ENCODE results near the gene MLH3.

GRCh38 chr14:75001261-75001660, 50.0 kb downstream of the MLH3 start:
- TF ChIP-seq CTCF (IDR thresholded peaks at IDR 0.05; ENCODE audit: low read depth, low read length, missing input control), result no peak
- TF ChIP-seq, protein P1, sequence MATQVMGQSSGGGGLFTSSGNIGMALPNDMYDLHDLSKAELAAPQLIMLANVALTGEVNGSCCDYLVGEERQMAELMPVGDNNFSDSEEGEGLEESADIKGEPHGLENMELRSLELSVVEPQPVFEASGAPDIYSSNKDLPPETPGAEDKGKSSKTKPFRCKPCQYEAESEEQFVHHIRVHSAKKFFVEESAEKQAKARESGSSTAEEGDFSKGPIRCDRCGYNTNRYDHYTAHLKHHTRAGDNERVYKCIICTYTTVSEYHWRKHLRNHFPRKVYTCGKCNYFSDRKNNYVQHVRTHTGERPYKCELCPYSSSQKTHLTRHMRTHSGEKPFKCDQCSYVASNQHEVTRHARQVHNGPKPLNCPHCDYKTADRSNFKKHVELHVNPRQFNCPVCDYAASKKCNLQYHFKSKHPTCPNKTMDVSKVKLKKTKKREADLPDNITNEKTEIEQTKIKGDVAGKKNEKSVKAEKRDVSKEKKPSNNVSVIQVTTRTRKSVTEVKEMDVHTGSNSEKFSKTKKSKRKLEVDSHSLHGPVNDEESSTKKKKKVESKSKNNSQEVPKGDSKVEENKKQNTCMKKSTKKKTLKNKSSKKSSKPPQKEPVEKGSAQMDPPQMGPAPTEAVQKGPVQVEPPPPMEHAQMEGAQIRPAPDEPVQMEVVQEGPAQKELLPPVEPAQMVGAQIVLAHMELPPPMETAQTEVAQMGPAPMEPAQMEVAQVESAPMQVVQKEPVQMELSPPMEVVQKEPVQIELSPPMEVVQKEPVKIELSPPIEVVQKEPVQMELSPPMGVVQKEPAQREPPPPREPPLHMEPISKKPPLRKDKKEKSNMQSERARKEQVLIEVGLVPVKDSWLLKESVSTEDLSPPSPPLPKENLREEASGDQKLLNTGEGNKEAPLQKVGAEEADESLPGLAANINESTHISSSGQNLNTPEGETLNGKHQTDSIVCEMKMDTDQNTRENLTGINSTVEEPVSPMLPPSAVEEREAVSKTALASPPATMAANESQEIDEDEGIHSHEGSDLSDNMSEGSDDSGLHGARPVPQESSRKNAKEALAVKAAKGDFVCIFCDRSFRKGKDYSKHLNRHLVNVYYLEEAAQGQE (IDR thresholded peaks at IDR 0.05), result no peak
- TF ChIP-seq SP1 (IDR thresholded peaks at IDR 0.05), result no peak

Measured in liver (tissue), 3 donors.